Measurements from ENCODE around the gene TYROBP. TPM values are rescaled to one million over a fixed set of nuclear protein-coding genes. Genes with fewer than 3 reads are reported as not detected.
A peak's percentile ranks its signal among the peaks of the same experiment; 100 is the strongest.

Gene TYROBP
- total and polyA plus RNA-seq, 7 experiments from 2014 or later = 2.3 to 428 (median 17.3) TPM; not detected in 1

- CTCF ChIA-PET = interaction anchor here (1.2 to 2.1 kb wide), 2 partner anchors 22 to 43 kb away, joined by 3 to 7 read pairs; no protein-coding TSS in a partner anchor
- intact Hi-C loops (cut with micrococcal nuclease) = no loop called here
Observed at GRCh38 chr19:35925501-35925900, 17.4 kb upstream of the TYROBP start.

GRCh38 chr19:35921012-35921411 lies 12.9 kb upstream of the TYROBP start:
- no peaks in the 10 kb centered on the region for H3K36me3 ChIP-seq (ENCODE audit: control insufficient read depth in 2 of 3, insufficient read depth in 3 of 3, low read length in 3 of 3)
- H3K27me3 Mint-ChIP-seq = peaks cover 0 to 12% (median 0%) of the 10 kb centered on the region in 5 donors
- POLR2A ChIA-PET = interaction anchor here (1.4 to 1.6 kb wide), 2 partner anchors 9 to 17 kb away, joined by 5 to 6 read pairs; no protein-coding TSS in a partner anchor
- H3K4me3 ChIP-seq (ENCODE audit: low read length) = no peak overlapping the region
- H3K27ac Mint-ChIP-seq = no peak overlapping the region
- peaks cover 3 to 11% (median 5%) of the 10 kb centered on the region in 5 donors for H3K36me3 Mint-ChIP-seq
- peaks cover 0 to 4% (median 2%) of the 10 kb centered on the region in 7 donors for H3K4me1 Mint-ChIP-seq
- peaks cover 0 to 11% (median 4%) of the 10 kb centered on the region in 11 donors for H3K9me3 Mint-ChIP-seq
- peaks cover 0 to 6% (median 0%) of the 10 kb centered on the region in 3 experiments for H3K9me3 ChIP-seq (ENCODE audit: control insufficient read depth in 2 of 3, low read length in 3 of 3)
- H3K27ac ChIP-seq (ENCODE audit: low read depth, low read length) = no peak overlapping the region
- intact Hi-C loops (cut with micrococcal nuclease) = no loop called here
- ATAC-seq = no peak
- CTCF ChIA-PET = no interaction called here
- H3K4me1 ChIP-seq (ENCODE audit: control insufficient read depth in 2 of 2, insufficient read depth in 2 of 2, low read length in 2 of 2) = no peaks in the 10 kb centered on the region
- H3K27me3 ChIP-seq (ENCODE audit: control insufficient read depth in 2 of 2, insufficient read depth in 2 of 2, low read length in 2 of 2) = no peaks in the 10 kb centered on the region
- H3K4me3 Mint-ChIP-seq = no peak overlapping the region
- DNase-seq = no peak

More at GRCh38 chr19:35925501-35925900, 17.4 kb upstream of the TYROBP start:
- H3K9me3 ChIP-seq (ENCODE audit: control insufficient read depth in 2 of 3, low read length in 3 of 3) = peaks cover 0 to 6% (median 0%) of the 10 kb centered on the region in 3 experiments
- H3K36me3 ChIP-seq (ENCODE audit: control insufficient read depth in 2 of 3, insufficient read depth in 3 of 3, low read length in 3 of 3) = no peaks in the 10 kb centered on the region
- no peak overlapping the region for H3K4me3 ChIP-seq (ENCODE audit: low read length)
- Mint-ChIP-seq H3K27ac (peak overlapping the region in 2 of 9 donors; percentile 2 to 71), H3K4me3 (no peak overlapping the region), H3K27me3 (peaks cover 0 to 13% (median 0%) of the 10 kb centered on the region in 5 donors), H3K9me3 (peaks cover 0 to 19% (median 4%) of the 10 kb centered on the region in 11 donors), H3K4me1 (peaks cover 13 to 35% (median 33%) of the 10 kb centered on the region in 7 donors), H3K36me3 (peaks cover 6 to 21% (median 9%) of the 10 kb centered on the region in 5 donors)
- no peak overlapping the region for H3K27ac ChIP-seq (ENCODE audit: low read depth, low read length)
- H3K27me3 ChIP-seq (ENCODE audit: control insufficient read depth in 2 of 2, insufficient read depth in 2 of 2, low read length in 2 of 2) = no peaks in the 10 kb centered on the region
- ATAC-seq = no peak
- POLR2A ChIA-PET = interaction anchor here (0.6 to 1.3 kb wide), 3 partner anchors 25 to 43 kb away, joined by 3 to 4 read pairs (median 4); no protein-coding TSS in a partner anchor
- DNase-seq = no peak
- H3K4me1 ChIP-seq (ENCODE audit: control insufficient read depth in 2 of 2, insufficient read depth in 2 of 2, low read length in 2 of 2) = peaks cover 11 to 23% of the 10 kb centered on the region in 2 donors

GRCh38 chr19:35919306-35919705 lies 11.2 kb upstream of the TYROBP start:
- ATAC-seq (no peak), DNase-seq (no peak)
- Histone ChIP-seq H3K4me1 (ENCODE audit: control insufficient read depth in 2 of 2, insufficient read depth in 2 of 2, low read length in 2 of 2) (no peaks in the 10 kb centered on the region), H3K27ac (ENCODE audit: low read depth, low read length) (no peak overlapping the region), H3K9me3 (ENCODE audit: control insufficient read depth in 2 of 3, low read length in 3 of 3) (no peaks in the 10 kb centered on the region), H3K27me3 (ENCODE audit: control insufficient read depth in 2 of 2, insufficient read depth in 2 of 2, low read length in 2 of 2) (no peaks in the 10 kb centered on the region), H3K4me3 (ENCODE audit: low read length) (no peak overlapping the region), H3K36me3 (ENCODE audit: control insufficient read depth in 2 of 3, insufficient read depth in 3 of 3, low read length in 3 of 3) (no peaks in the 10 kb centered on the region)
- intact Hi-C loops (cut with micrococcal nuclease) = no loop called here
- ChIA-PET POLR2A (no interaction called here), CTCF (no interaction called here)
- no peak overlapping the region for H3K27ac Mint-ChIP-seq
- H3K9me3 Mint-ChIP-seq = peaks cover 0 to 1% (median 0%) of the 10 kb centered on the region in 11 donors
- no peak overlapping the region for H3K4me3 Mint-ChIP-seq
- H3K36me3 Mint-ChIP-seq = no peaks in the 10 kb centered on the region
- peaks cover 0 to 7% (median 0%) of the 10 kb centered on the region in 5 donors for H3K27me3 Mint-ChIP-seq
- H3K4me1 Mint-ChIP-seq = peaks cover 0 to 4% (median 0%) of the 10 kb centered on the region in 7 donors

- peaks cover 0 to 2% (median 0%) of the 10 kb centered on the region in 5 donors for H3K27me3 Mint-ChIP-seq
- ChIA-PET CTCF (interaction anchor here (0.6 kb wide), 1 partner anchor 15 kb away, joined by 3 read pairs; no protein-coding TSS in a partner anchor), POLR2A (no interaction called here)
- H3K4me1 Mint-ChIP-seq = peaks cover 0 to 10% (median 8%) of the 10 kb centered on the region in 7 donors
- DNase-seq (no peak), ATAC-seq (no peak)
- Histone ChIP-seq H3K27ac (ENCODE audit: low read depth, low read length) (no peak overlapping the region), H3K27me3 (ENCODE audit: control insufficient read depth in 2 of 2, insufficient read depth in 2 of 2, low read length in 2 of 2) (no peaks in the 10 kb centered on the region), H3K36me3 (ENCODE audit: control insufficient read depth in 2 of 3, insufficient read depth in 3 of 3, low read length in 3 of 3) (no peaks in the 10 kb centered on the region), H3K9me3 (ENCODE audit: control insufficient read depth in 2 of 3, low read length in 3 of 3) (no peaks in the 10 kb centered on the region), H3K4me1 (ENCODE audit: control insufficient read depth in 2 of 2, insufficient read depth in 2 of 2, low read length in 2 of 2) (no peaks in the 10 kb centered on the region), H3K4me3 (ENCODE audit: low read length) (no peak overlapping the region)
- intact Hi-C loops (cut with micrococcal nuclease) = no loop called here
- no peaks in the 10 kb centered on the region for H3K36me3 Mint-ChIP-seq
- no peak overlapping the region for H3K4me3 Mint-ChIP-seq
- no peak overlapping the region for H3K27ac Mint-ChIP-seq
- peaks cover 0 to 1% (median 0%) of the 10 kb centered on the region in 11 donors for H3K9me3 Mint-ChIP-seq
Observed at GRCh38 chr19:35915443-35915842, 7.3 kb upstream of the TYROBP start.

- H3K4me1 Mint-ChIP-seq = peaks cover 11 to 24% (median 21%) of the 10 kb centered on the region in 7 donors
- no peaks in the 10 kb centered on the region for H3K27me3 Mint-ChIP-seq
- Histone ChIP-seq H3K4me3 (ENCODE audit: low read length) (no peak overlapping the region), H3K4me1 (ENCODE audit: control insufficient read depth in 2 of 2, insufficient read depth in 2 of 2, low read length in 2 of 2) (peaks cover 0 to 11% of the 10 kb centered on the region in 2 donors), H3K27me3 (ENCODE audit: control insufficient read depth in 2 of 2, insufficient read depth in 2 of 2, low read length in 2 of 2) (no peaks in the 10 kb centered on the region), H3K9me3 (ENCODE audit: control insufficient read depth in 2 of 3, low read length in 3 of 3) (no peaks in the 10 kb centered on the region), H3K27ac (ENCODE audit: low read depth, low read length) (no peak overlapping the region), H3K36me3 (ENCODE audit: control insufficient read depth in 2 of 3, insufficient read depth in 3 of 3, low read length in 3 of 3) (no peaks in the 10 kb centered on the region)
- H3K4me3 Mint-ChIP-seq = no peak overlapping the region
- ChIA-PET POLR2A (interaction anchor here (1.0 kb wide), 1 partner anchor 10 kb away, joined by 3 read pairs; no protein-coding TSS in a partner anchor), CTCF (no interaction called here)
- no peak for ATAC-seq
- DNase-seq = no peak
- no peaks in the 10 kb centered on the region for H3K36me3 Mint-ChIP-seq
- no peak overlapping the region for H3K27ac Mint-ChIP-seq
- H3K9me3 Mint-ChIP-seq = peaks cover 0 to 1% (median 0%) of the 10 kb centered on the region in 11 donors
- intact Hi-C loops (cut with micrococcal nuclease) = no loop called here
Observed at GRCh38 chr19:35913589-35913988, 5.5 kb upstream of the TYROBP start.

GRCh38 chr19:35911790-35912189 lies 3.7 kb upstream of the TYROBP start:
- peaks cover 0 to 1% (median 0%) of the 10 kb centered on the region in 11 donors for H3K9me3 Mint-ChIP-seq
- H3K4me1 Mint-ChIP-seq = peaks cover 11 to 37% (median 26%) of the 10 kb centered on the region in 7 donors
- no peak overlapping the region for H3K27ac ChIP-seq (ENCODE audit: low read depth, low read length)
- no peaks in the 10 kb centered on the region for H3K36me3 ChIP-seq (ENCODE audit: control insufficient read depth in 2 of 3, insufficient read depth in 3 of 3, low read length in 3 of 3)
- DNase-seq (no peak), ATAC-seq (no peak)
- no peak overlapping the region for H3K4me3 ChIP-seq (ENCODE audit: low read length)
- no peaks in the 10 kb centered on the region for H3K27me3 Mint-ChIP-seq
- intact Hi-C loops (cut with micrococcal nuclease) = no loop called here
- H3K9me3 ChIP-seq (ENCODE audit: control insufficient read depth in 2 of 3, low read length in 3 of 3) = no peaks in the 10 kb centered on the region
- ChIA-PET CTCF (no interaction called here), POLR2A (interaction anchor here (0.6 to 1.7 kb wide), 3 partner anchors 10 to 1530 kb away, joined by 3 read pairs; no protein-coding TSS in a partner anchor)
- no peaks in the 10 kb centered on the region for H3K36me3 Mint-ChIP-seq
- H3K27ac Mint-ChIP-seq = peak overlapping the region in 1 of 9 donors; percentile 58
- H3K4me1 ChIP-seq (ENCODE audit: control insufficient read depth in 2 of 2, insufficient read depth in 2 of 2, low read length in 2 of 2) = peaks cover 7 to 11% of the 10 kb centered on the region in 2 donors
- no peaks in the 10 kb centered on the region for H3K27me3 ChIP-seq (ENCODE audit: control insufficient read depth in 2 of 2, insufficient read depth in 2 of 2, low read length in 2 of 2)
- H3K4me3 Mint-ChIP-seq = no peak overlapping the region
